Measurements from ENCODE around the gene PPP2R2C. TPM values are rescaled to one million over a fixed set of nuclear protein-coding genes. Genes with fewer than 3 reads are reported as not detected.
A peak's percentile ranks its signal among the peaks of the same experiment; 100 is the strongest.

PPP2R2C gene
- total and polyA plus RNA-seq, 4 donors, result 0.25 to 1.3 (median 0.65) TPM; not detected in 1

- intact Hi-C loops (cut with DNase I), result no loop called here
- no peaks in the 10 kb centered on the region for H3K36me3 ChIP-seq (ENCODE audit: control insufficient read depth in 1 of 2, insufficient read depth in 2 of 2, low read length in 1 of 2)
- ATAC-seq (ENCODE audit: low FRiP score) (no peak), DNase-seq (peak in 1 of 2 donors; percentile 42)
- no peak overlapping the region for H3K4me3 ChIP-seq (ENCODE audit: low read length in 2 of 2)
- H3K27ac ChIP-seq (ENCODE audit: low read depth in 1 of 2, low read length in 2 of 2), result no peak overlapping the region
- H3K4me1 ChIP-seq (ENCODE audit: control insufficient read depth in 1 of 2, insufficient read depth in 2 of 2, low read length in 2 of 2), result no peaks in the 10 kb centered on the region
- no peaks in the 10 kb centered on the region for H3K9me3 ChIP-seq (ENCODE audit: control insufficient read depth, low read length)
- H3K27me3 ChIP-seq (ENCODE audit: control insufficient read depth in 1 of 2, insufficient read depth in 2 of 2, low read length in 1 of 2), result no peaks in the 10 kb centered on the region
- WGBS, 2 donors, result 94 to 96% methylated on average over 18 of the region's 18 CpGs
These were observed 51.0 kb downstream of the PPP2R2C start for GRCh38 chr4:6421397-6421796.

- Histone ChIP-seq H3K4me1 (ENCODE audit: control insufficient read depth in 1 of 2, insufficient read depth in 2 of 2, low read length in 2 of 2) (no peaks in the 10 kb centered on the region), H3K9me3 (ENCODE audit: control insufficient read depth, low read length) (no peaks in the 10 kb centered on the region), H3K27ac (ENCODE audit: low read depth in 1 of 2, low read length in 2 of 2) (no peak overlapping the region), H3K4me3 (ENCODE audit: low read length in 2 of 2) (no peak overlapping the region), H3K36me3 (ENCODE audit: control insufficient read depth in 1 of 2, insufficient read depth in 2 of 2, low read length in 1 of 2) (no peaks in the 10 kb centered on the region), H3K27me3 (ENCODE audit: control insufficient read depth in 1 of 2, insufficient read depth in 2 of 2, low read length in 1 of 2) (no peaks in the 10 kb centered on the region)
- WGBS, 2 donors, result 95% methylated on average over 6 of the region's 6 CpGs
- intact Hi-C loops (cut with DNase I), result no loop called here
- peak in 1 of 2 donors; percentile 11 for DNase-seq
- no peak for ATAC-seq (ENCODE audit: low FRiP score)
These were observed 51.4 kb downstream of the PPP2R2C start for GRCh38 chr4:6420972-6421371.

DNA sequence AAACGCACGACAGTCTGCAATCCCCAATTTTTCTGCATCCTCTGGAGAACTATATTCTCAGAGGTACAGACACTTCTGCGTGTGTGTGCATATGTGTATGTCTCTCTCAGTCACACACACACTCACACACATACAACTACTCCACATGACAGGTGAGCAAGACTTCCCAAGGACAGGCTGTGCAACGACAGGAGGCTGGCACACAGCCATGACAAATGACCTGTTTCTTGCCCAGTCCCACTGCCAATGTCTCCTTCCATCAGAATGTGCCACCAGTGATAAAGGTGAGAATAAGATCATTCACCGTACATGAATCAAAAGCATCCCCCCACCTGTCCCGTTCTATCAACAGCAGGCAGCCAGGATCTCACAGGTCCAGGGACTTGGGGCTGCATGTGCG, 52.4 kb downstream of the PPP2R2C start:
- intact Hi-C loops (cut with DNase I), result no loop called here
- ATAC-seq (ENCODE audit: low FRiP score), result no peak
- no peaks in the 10 kb centered on the region for H3K27me3 ChIP-seq (ENCODE audit: control insufficient read depth in 1 of 2, insufficient read depth in 2 of 2, low read length in 1 of 2)
- DNase-seq, result no peak
- no peak overlapping the region for H3K27ac ChIP-seq (ENCODE audit: low read depth in 1 of 2, low read length in 2 of 2)
- no peaks in the 10 kb centered on the region for H3K36me3 ChIP-seq (ENCODE audit: control insufficient read depth in 1 of 2, insufficient read depth in 2 of 2, low read length in 1 of 2)
- no peaks in the 10 kb centered on the region for H3K4me1 ChIP-seq (ENCODE audit: control insufficient read depth in 1 of 2, insufficient read depth in 2 of 2, low read length in 2 of 2)
- H3K9me3 ChIP-seq (ENCODE audit: control insufficient read depth, low read length), result no peaks in the 10 kb centered on the region
- 89 to 93% methylated on average over 7 of the region's 7 CpGs for WGBS, 2 donors
- H3K4me3 ChIP-seq (ENCODE audit: low read length in 2 of 2), result no peak overlapping the region

- no peak overlapping the region for H3K27ac ChIP-seq (ENCODE audit: low read depth in 1 of 2, low read length in 2 of 2)
- no peaks in the 10 kb centered on the region for H3K36me3 ChIP-seq (ENCODE audit: control insufficient read depth in 1 of 2, insufficient read depth in 2 of 2, low read length in 1 of 2)
- 78 to 85% methylated on average over 6 of the region's 6 CpGs for WGBS, 2 donors
- no peaks in the 10 kb centered on the region for H3K4me1 ChIP-seq (ENCODE audit: control insufficient read depth in 1 of 2, insufficient read depth in 2 of 2, low read length in 2 of 2)
- DNase-seq, result peak in 1 of 2 donors; percentile 35
- ATAC-seq (ENCODE audit: low FRiP score), result no peak
- H3K9me3 ChIP-seq (ENCODE audit: control insufficient read depth, low read length), result no peaks in the 10 kb centered on the region
- H3K27me3 ChIP-seq (ENCODE audit: control insufficient read depth in 1 of 2, insufficient read depth in 2 of 2, low read length in 1 of 2), result no peaks in the 10 kb centered on the region
- H3K4me3 ChIP-seq (ENCODE audit: low read length in 2 of 2), result no peak overlapping the region
- intact Hi-C loops (cut with DNase I), result no loop called here
These were observed 52.9 kb downstream of the PPP2R2C start for GRCh38 chr4:6419452-6420028.

DNA sequence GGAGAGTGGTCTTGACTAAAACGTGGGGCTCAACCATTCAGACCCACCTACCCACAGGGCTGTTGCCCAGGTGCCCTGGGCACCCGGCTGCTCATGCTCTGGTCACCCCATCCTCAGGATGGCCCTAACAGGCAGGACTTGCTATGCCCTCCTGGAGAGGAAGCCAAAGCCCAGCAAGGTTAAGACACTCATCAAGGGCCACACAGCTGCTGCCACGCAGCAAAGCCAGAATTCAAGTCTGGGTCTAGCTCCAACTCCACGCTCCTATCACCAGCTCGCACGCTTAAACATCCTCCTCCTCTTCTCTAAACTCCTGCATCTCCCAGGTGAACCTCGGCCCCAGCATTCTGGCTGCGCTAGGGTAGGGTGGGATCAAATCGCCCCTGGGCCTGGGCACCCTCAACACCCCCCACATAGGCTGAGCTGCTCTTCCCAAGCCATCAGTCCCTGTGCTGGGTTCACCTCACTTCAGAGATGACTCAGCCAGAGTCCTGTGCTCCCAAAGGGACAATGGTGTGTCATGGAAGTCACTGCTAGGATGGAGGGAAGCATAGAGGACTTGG, 54.1 kb downstream of the PPP2R2C start:
- Histone ChIP-seq H3K36me3 (ENCODE audit: control insufficient read depth in 1 of 2, insufficient read depth in 2 of 2, low read length in 1 of 2) (no peaks in the 10 kb centered on the region), H3K9me3 (ENCODE audit: control insufficient read depth, low read length) (no peaks in the 10 kb centered on the region), H3K4me1 (ENCODE audit: control insufficient read depth in 1 of 2, insufficient read depth in 2 of 2, low read length in 2 of 2) (no peaks in the 10 kb centered on the region), H3K27ac (ENCODE audit: low read depth in 1 of 2, low read length in 2 of 2) (no peak overlapping the region), H3K4me3 (ENCODE audit: low read length in 2 of 2) (no peak overlapping the region), H3K27me3 (ENCODE audit: control insufficient read depth in 1 of 2, insufficient read depth in 2 of 2, low read length in 1 of 2) (no peaks in the 10 kb centered on the region)
- DNase-seq, result peak in 1 of 2 donors; percentile 57
- intact Hi-C loops (cut with DNase I), result no loop called here
- WGBS, 2 donors, result 87 to 93% methylated on average over 9 of the region's 9 CpGs
- no peak for ATAC-seq (ENCODE audit: low FRiP score)

DNA sequence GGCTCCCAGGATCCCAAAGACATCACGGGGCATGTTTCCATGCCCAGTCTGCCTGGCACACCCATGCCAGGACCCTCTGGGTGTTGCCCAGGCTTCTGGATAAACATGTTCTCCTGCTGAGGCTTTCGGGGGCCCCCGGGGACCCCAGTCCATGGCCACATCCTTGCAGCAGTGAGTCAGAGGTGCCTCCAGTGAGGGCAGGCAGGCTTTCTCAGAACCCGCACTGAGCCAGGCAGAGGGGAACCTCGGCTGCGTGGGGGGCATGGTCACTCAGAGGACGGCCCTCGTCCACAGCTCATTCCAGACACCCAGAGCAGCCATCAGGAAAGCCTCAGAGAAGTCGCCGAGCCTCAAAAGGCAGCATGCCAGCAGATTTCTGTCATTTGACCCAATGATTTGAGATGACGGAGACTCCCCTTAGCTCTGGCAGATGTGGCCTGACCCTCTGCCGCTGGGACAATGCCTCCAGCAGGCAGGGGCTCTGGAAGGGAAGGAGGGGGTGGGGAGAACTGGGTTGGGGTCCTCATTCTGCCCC, 54.8 kb downstream of the PPP2R2C start:
- Histone ChIP-seq H3K36me3 (ENCODE audit: control insufficient read depth in 1 of 2, insufficient read depth in 2 of 2, low read length in 1 of 2) (no peaks in the 10 kb centered on the region), H3K9me3 (ENCODE audit: control insufficient read depth, low read length) (peaks cover 1% of the 10 kb centered on the region), H3K27me3 (ENCODE audit: control insufficient read depth in 1 of 2, insufficient read depth in 2 of 2, low read length in 1 of 2) (no peaks in the 10 kb centered on the region), H3K27ac (ENCODE audit: low read depth in 1 of 2, low read length in 2 of 2) (no peak overlapping the region), H3K4me1 (ENCODE audit: control insufficient read depth in 1 of 2, insufficient read depth in 2 of 2, low read length in 2 of 2) (no peaks in the 10 kb centered on the region), H3K4me3 (ENCODE audit: low read length in 2 of 2) (no peak overlapping the region)
- WGBS, 2 donors, result 78 to 84% methylated on average over 12 of the region's 12 CpGs
- DNase-seq, result peak in 1 of 2 donors; percentile 64
- no peak for ATAC-seq (ENCODE audit: low FRiP score)
- intact Hi-C loops (cut with DNase I), result no loop called here

DNA sequence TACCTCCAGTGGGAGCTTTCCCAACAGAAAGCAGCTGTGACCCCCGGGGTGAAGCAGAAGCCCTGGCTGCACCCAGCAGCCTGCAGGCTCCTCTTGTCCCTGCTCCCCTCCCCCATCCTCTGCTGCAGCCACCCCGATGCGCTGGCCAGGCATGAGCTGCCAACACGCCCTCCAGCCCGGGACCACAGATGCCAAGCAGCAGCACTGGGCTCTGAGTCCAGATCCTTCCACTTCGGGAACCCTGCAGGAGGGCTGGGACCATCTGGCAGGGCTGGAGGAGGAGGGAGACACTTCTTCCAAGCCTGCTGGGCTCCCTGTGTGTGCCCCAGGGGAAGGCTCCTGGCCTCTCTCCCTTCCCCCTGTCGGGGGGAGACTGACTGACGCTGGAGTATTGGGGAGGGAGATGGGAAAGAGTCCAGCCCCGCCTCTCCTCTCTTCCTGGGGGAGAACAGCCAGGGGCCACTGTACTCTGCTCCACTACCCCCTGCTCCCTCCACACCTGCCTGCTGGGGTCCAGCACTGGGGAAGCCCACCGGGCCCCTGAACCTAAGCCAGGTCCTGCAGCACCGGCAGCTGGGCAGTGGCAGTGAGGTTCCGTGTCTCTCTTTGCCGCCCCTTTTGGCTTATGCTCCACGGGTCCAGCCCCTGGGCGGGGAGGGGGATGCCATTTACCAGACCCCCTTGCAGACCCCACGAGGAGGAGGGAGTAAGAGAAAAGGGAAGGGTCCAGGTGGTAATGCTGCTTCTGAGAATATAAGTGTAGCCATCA, 55.7 kb downstream of the PPP2R2C start:
- H3K27ac ChIP-seq (ENCODE audit: low read depth in 1 of 2, low read length in 2 of 2), result no peak overlapping the region
- H3K36me3 ChIP-seq (ENCODE audit: control insufficient read depth in 1 of 2, insufficient read depth in 2 of 2, low read length in 1 of 2), result no peaks in the 10 kb centered on the region
- ATAC-seq (ENCODE audit: low FRiP score), result no peak
- peak in 1 of 2 donors; percentile 58 for DNase-seq
- peaks cover 1% of the 10 kb centered on the region for H3K9me3 ChIP-seq (ENCODE audit: control insufficient read depth, low read length)
- intact Hi-C loops (cut with DNase I), result no loop called here
- no peaks in the 10 kb centered on the region for H3K27me3 ChIP-seq (ENCODE audit: control insufficient read depth in 1 of 2, insufficient read depth in 2 of 2, low read length in 1 of 2)
- H3K4me3 ChIP-seq (ENCODE audit: low read length in 2 of 2), result no peak overlapping the region
- H3K4me1 ChIP-seq (ENCODE audit: control insufficient read depth in 1 of 2, insufficient read depth in 2 of 2, low read length in 2 of 2), result no peaks in the 10 kb centered on the region
- 14 to 18% methylated on average over 14 to 16 of the region's 16 CpGs for WGBS, 2 donors

DNA sequence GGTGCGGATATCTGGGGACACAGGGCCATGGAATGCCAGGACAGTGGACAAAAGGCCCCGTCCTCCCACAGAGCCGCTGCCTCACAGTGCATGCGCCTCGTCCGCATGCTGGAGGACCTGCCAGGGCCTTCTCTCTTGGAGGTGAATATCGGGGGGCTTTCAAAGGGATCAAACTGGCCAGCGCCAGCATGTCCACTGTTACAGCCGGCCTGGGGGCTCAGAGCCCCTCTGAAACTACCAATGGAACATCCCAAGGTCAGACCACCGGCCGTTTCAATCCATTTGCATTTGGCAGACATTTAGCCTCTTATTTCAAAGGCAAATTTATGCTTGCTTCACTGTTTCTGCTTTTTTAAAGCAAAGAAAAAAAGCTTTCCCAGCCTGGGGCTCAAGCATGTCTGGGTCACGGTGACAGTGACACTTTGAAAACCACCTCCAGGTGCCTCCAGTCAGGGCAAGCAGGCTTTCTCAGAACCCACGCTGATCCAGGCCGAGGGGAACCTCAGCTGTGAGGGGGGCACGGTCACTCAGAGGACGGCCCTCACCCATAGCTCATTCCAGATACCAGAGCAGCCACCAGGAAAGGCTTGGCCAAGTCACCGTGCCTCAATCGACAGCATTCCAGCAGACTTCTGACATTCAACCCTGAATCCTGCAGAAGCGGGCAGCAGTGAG, 57.2 kb downstream of the PPP2R2C start:
- no peak overlapping the region for H3K4me3 ChIP-seq (ENCODE audit: low read length in 2 of 2)
- intact Hi-C loops (cut with DNase I), result no loop called here
- H3K36me3 ChIP-seq (ENCODE audit: control insufficient read depth in 1 of 2, insufficient read depth in 2 of 2, low read length in 1 of 2), result no peaks in the 10 kb centered on the region
- ATAC-seq (ENCODE audit: low FRiP score) (no peak), DNase-seq (peak in 1 of 2 donors; percentile 20)
- WGBS, 2 donors, result 82 to 85% methylated on average over 19 of the region's 19 CpGs
- peaks cover 1% of the 10 kb centered on the region for H3K9me3 ChIP-seq (ENCODE audit: control insufficient read depth, low read length)
- H3K4me1 ChIP-seq (ENCODE audit: control insufficient read depth in 1 of 2, insufficient read depth in 2 of 2, low read length in 2 of 2), result no peaks in the 10 kb centered on the region
- no peak overlapping the region for H3K27ac ChIP-seq (ENCODE audit: low read depth in 1 of 2, low read length in 2 of 2)
- no peaks in the 10 kb centered on the region for H3K27me3 ChIP-seq (ENCODE audit: control insufficient read depth in 1 of 2, insufficient read depth in 2 of 2, low read length in 1 of 2)
